Tibial nerve (tissue), 4 donors: ENCODE results near the gene DSC2. TPM values are rescaled to one million over a fixed set of nuclear protein-coding genes. Genes with fewer than 3 reads are reported as not detected.

Source experiments
- DNase-seq, 2 donors: peaks; one replicate each; pipeline ENCODE4 v3.0.0-alpha.2; 2019; ENCODE audit warnings: low spot score in 2 of 2
- H3K27ac ChIP-seq, 4 donors: fragments of 200-600 bp; sonication (generic) in 3 of 4; one replicate each; pipeline ENCODE4 v1.5.1; 2017 to 2019; ENCODE audit warnings: mild to moderate bottlenecking in 1 of 4
- H3K27me3 ChIP-seq, 2 donors: fragments of 200-600 bp; sonication (generic) in 1 of 2; one replicate each; pipeline versions ENCODE4 v1.5.1 to v1.6.0; 2017 to 2019
- H3K36me3 ChIP-seq, 3 donors: fragments of 200-600 bp; sonication (generic); one replicate each; pipeline ENCODE4 v1.5.1; 2018 to 2019
- H3K4me1 ChIP-seq, 4 donors: fragments of 200-600 bp; sonication (generic) in 3 of 4; one replicate each; pipeline ENCODE4 v1.5.1; 2017 to 2019
- H3K4me3 ChIP-seq, 4 donors: fragments of 200-600 bp; sonication (generic) in 3 of 4; one replicate each; pipeline ENCODE4 v1.5.1; 2017 to 2019; ENCODE audit warnings: mild to moderate bottlenecking in 1 of 4, moderate library complexity in 1 of 4
- H3K9me3 ChIP-seq, 4 donors: fragments of 200-600 bp; sonication (generic) in 3 of 4; one replicate each; pipeline ENCODE4 v1.5.1; 2017 to 2019
- EP300 ChIP-seq, 2 donors: sonication (generic); formaldehyde crosslinking; IDR thresholded peaks; one replicate each; pipeline ENCODE4 v1.6.1; 2017; ENCODE audit warnings: antibody characterized with exemption in 2 of 2, mild to moderate bottlenecking in 1 of 2
- POLR2A ChIP-seq, 2 donors: fragments of 450-650 bp; IDR thresholded peaks; one replicate each; pipeline ENCODE4 v1.6.1; 2017; ENCODE audit warnings: antibody characterized with exemption in 2 of 2, mild to moderate bottlenecking in 2 of 2, moderate library complexity in 2 of 2
- WGBS, 2 donors: methylation state at CpG; one replicate each; pipeline ENCODE4 v1.1.5; 2018; 5-methylcytosine and 5-hydroxymethylcytosine counted together
- total RNA-seq, 4 donors: library from RNA; depleted of rRNA; stranded (reverse); fragments of >200 nt; gene quantifications; one replicate each; pipeline ENCODE4 v1.1.0, GENCODE V29; 2016
- TF ChIP-seq, protein P1 (sequence below), 5 experiments: fragments of 200-600 bp in 3 of 5; fragments of 450-650 bp in 2 of 5; sonication (generic) in 3 of 5; IDR thresholded peaks; one replicate each; pipeline ENCODE4 v1.5.1; 2016 to 2019; ENCODE audit warnings: antibody characterized with exemption in 5 of 5, mild to moderate bottlenecking in 3 of 5, moderate library complexity in 2 of 5

Gene DSC2
- total RNA-seq, 4 donors from 2014 or later, result 2.1 to 3.9 (median 3.2) TPM

DNA sequence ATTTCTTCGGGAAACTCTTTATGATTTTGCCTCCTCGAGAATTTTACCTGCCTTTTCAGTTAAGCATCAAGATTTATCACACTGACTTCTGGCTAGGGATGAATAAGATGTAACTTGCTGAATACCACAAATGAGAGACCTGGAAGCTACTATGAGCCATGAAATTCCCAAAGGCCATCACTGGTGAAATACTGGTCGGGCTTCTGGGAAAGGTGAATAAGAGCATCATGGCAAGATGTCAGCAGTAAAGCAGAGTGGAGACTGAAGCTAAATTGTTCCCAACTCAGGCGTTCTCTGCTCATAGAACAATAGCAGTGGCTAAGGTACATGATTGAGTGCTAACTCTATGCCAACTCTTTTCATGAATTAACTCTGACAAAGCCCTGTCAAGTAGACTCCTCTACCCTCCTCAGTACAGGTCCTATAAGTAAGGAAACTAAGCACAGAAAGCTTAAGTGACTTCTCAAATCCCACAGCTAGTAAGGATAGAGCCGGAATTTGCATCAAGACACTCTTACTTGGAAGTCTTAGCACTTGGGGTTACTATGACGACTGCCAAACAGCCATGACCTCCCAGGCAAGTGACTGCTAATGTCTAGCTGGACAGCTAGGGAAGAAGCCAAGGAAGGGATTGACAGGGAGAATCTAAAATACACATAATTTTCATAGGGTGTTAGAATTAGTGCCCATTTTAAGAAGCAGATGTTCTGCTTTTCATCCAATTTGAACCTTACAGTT lies 37.0 kb downstream of the DSC2 start:
- no peaks in the 10 kb centered on the region for H3K9me3 ChIP-seq
- WGBS, 2 donors, result 71 to 72% methylated on average over 6 of the region's 6 CpGs
- H3K4me3 ChIP-seq, result no peak overlapping the region
- no peaks in the 10 kb centered on the region for H3K4me1 ChIP-seq
- H3K27me3 ChIP-seq, result no peaks in the 10 kb centered on the region
- no peak for TF ChIP-seq EP300 (IDR thresholded peaks at IDR 0.05)
- TF ChIP-seq, protein P1, sequence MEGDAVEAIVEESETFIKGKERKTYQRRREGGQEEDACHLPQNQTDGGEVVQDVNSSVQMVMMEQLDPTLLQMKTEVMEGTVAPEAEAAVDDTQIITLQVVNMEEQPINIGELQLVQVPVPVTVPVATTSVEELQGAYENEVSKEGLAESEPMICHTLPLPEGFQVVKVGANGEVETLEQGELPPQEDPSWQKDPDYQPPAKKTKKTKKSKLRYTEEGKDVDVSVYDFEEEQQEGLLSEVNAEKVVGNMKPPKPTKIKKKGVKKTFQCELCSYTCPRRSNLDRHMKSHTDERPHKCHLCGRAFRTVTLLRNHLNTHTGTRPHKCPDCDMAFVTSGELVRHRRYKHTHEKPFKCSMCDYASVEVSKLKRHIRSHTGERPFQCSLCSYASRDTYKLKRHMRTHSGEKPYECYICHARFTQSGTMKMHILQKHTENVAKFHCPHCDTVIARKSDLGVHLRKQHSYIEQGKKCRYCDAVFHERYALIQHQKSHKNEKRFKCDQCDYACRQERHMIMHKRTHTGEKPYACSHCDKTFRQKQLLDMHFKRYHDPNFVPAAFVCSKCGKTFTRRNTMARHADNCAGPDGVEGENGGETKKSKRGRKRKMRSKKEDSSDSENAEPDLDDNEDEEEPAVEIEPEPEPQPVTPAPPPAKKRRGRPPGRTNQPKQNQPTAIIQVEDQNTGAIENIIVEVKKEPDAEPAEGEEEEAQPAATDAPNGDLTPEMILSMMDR (IDR thresholded peaks at IDR 0.05), result no peak
- no peak for TF ChIP-seq POLR2A (IDR thresholded peaks at IDR 0.05)
- no peak for DNase-seq
- H3K36me3 ChIP-seq, result no peaks in the 10 kb centered on the region
- H3K27ac ChIP-seq, result no peak overlapping the region

- no peak overlapping the region for H3K4me3 ChIP-seq
- TF ChIP-seq EP300 (IDR thresholded peaks at IDR 0.05), result no peak
- no peak for TF ChIP-seq POLR2A (IDR thresholded peaks at IDR 0.05)
- TF ChIP-seq, protein P1 (IDR thresholded peaks at IDR 0.05), result no peak
- WGBS, 2 donors, result 19 to 30% methylated on average over 1 of the region's 1 CpG
- no peak for DNase-seq
- no peaks in the 10 kb centered on the region for H3K27me3 ChIP-seq
- no peaks in the 10 kb centered on the region for H3K36me3 ChIP-seq
- H3K4me1 ChIP-seq, result no peaks in the 10 kb centered on the region
- H3K9me3 ChIP-seq, result no peaks in the 10 kb centered on the region
- H3K27ac ChIP-seq, result no peak overlapping the region
Measured at GRCh38 chr18:31064130-31064529, 38.1 kb downstream of the DSC2 start.

- Histone ChIP-seq H3K4me3 (no peak overlapping the region), H3K27me3 (no peaks in the 10 kb centered on the region), H3K4me1 (no peaks in the 10 kb centered on the region), H3K27ac (peak overlapping the region in 1 of 4 donors; percentile 55), H3K9me3 (no peaks in the 10 kb centered on the region), H3K36me3 (no peaks in the 10 kb centered on the region)
- no peak for TF ChIP-seq POLR2A (IDR thresholded peaks at IDR 0.05)
- no peak for TF ChIP-seq EP300 (IDR thresholded peaks at IDR 0.05)
- TF ChIP-seq, protein P1 (IDR thresholded peaks at IDR 0.05), result no peak
- WGBS, 2 donors, result 64 to 69% methylated on average over 4 of the region's 4 CpGs
- DNase-seq, result no peak
Measured at GRCh38 chr18:31061945-31062344, 40.3 kb downstream of the DSC2 start.

- no peaks in the 10 kb centered on the region for H3K36me3 ChIP-seq
- no peak for DNase-seq
Measured at GRCh38 chr18:31058897-31059296, 43.3 kb downstream of the DSC2 start.

GRCh38 chr18:31057917-31058316 lies 44.3 kb downstream of the DSC2 start:
- H3K9me3 ChIP-seq, result peaks cover 0 to 5% (median 0%) of the 10 kb centered on the region in 4 donors
- DNase-seq, result no peak
- H3K4me3 ChIP-seq, result no peak overlapping the region
- H3K27me3 ChIP-seq, result no peaks in the 10 kb centered on the region
- 81 to 87% methylated on average over 4 of the region's 4 CpGs for WGBS, 2 donors
- no peaks in the 10 kb centered on the region for H3K4me1 ChIP-seq
- TF ChIP-seq EP300 (IDR thresholded peaks at IDR 0.05) (no peak), POLR2A (IDR thresholded peaks at IDR 0.05) (no peak)
- TF ChIP-seq, protein P1 (IDR thresholded peaks at IDR 0.05), result no peak
- H3K36me3 ChIP-seq, result no peaks in the 10 kb centered on the region
- H3K27ac ChIP-seq, result no peak overlapping the region

More at GRCh38 chr18:31058897-31059296, 43.3 kb downstream of the DSC2 start:
- Histone ChIP-seq H3K27ac (no peak overlapping the region), H3K27me3 (no peaks in the 10 kb centered on the region), H3K4me1 (no peaks in the 10 kb centered on the region), H3K9me3 (no peaks in the 10 kb centered on the region), H3K4me3 (no peak overlapping the region)
- 84 to 95% methylated on average over 3 of the region's 3 CpGs for WGBS, 2 donors
- no peak for TF ChIP-seq POLR2A (IDR thresholded peaks at IDR 0.05)
- TF ChIP-seq, protein P1 (IDR thresholded peaks at IDR 0.05), result no peak
- TF ChIP-seq EP300 (IDR thresholded peaks at IDR 0.05), result no peak
